Stimulated activated naive CD4-positive, alpha-beta T cell (primary cell): ENCODE data around the gene GLUL.
"Not testable (repeated sequence)": the region's sequence is repeated elsewhere in the genome, so short reads cannot be mapped to it uniquely, and the experiment has no call there.

Experiments
- DNase-seq, 6 experiments: peaks; one replicate each; lab custom pipeline; 2025; lab: John Stamatoyannopoulos, UW

Gene GLUL

GRCh38 chr1:182368358-182368757 is 23.2 kb downstream of the GLUL start:
- DNase-seq = no peak

- DNase-seq = no peak
Measured at GRCh38 chr1:182367926-182368325, 23.7 kb downstream of the GLUL start.

- DNase-seq = no peak
Measured at GRCh38 chr1:182366596-182366995, 25.0 kb downstream of the GLUL start.

GRCh38 chr1:182359645-182360044 is 31.9 kb downstream of the GLUL start:
- no peak for DNase-seq

- no peak for DNase-seq
Measured at GRCh38 chr1:182357913-182358312, 33.7 kb downstream of the GLUL start.

GRCh38 chr1:182357171-182357570 is 34.4 kb downstream of the GLUL start:
- no peak for DNase-seq

GRCh38 chr1:182355723-182356098 is 35.9 kb downstream of the GLUL start:
- no peak for DNase-seq

- no peak for DNase-seq
Measured at GRCh38 chr1:182351790-182352364, 39.7 kb downstream of the GLUL start.

GRCh38 chr1:182350839-182351238 is 40.8 kb downstream of the GLUL start:
- no peak for DNase-seq

- DNase-seq = no peak
Measured at GRCh38 chr1:182348961-182349747, 42.4 kb downstream of the GLUL start.

GRCh38 chr1:182347019-182347418 is 44.6 kb downstream of the GLUL start:
- DNase-seq = no peak

GRCh38 chr1:182340233-182341058 is 51.1 kb downstream of the GLUL start:
- no peak for DNase-seq

GRCh38 chr1:182339684-182340083 is 51.9 kb downstream of the GLUL start:
- no peak for DNase-seq

GRCh38 chr1:182338806-182339370 is 52.7 kb downstream of the GLUL start:
- DNase-seq = no peak

GRCh38 chr1:182337736-182338571 is 53.6 kb downstream of the GLUL start:
- DNase-seq = no peak

- no peak for DNase-seq
Measured at GRCh38 chr1:182335771-182336566, 55.6 kb downstream of the GLUL start.

GRCh38 chr1:182333071-182333571 is 58.5 kb downstream of the GLUL start:
- DNase-seq = not testable (repeated sequence)

GRCh38 chr1:182332261-182333060 is 59.1 kb downstream of the GLUL start:
- DNase-seq = no peak
